OCI-LY3 (cell line): ENCODE measurements around the gene FERMT1.

Experiments
- H2AFZ ChIP-seq: fragments of 200-600, 300-600 bp; shearing (Covaris generic); 2 replicates; pipeline ENCODE4 v1.6.0; 2014; ENCODE audit warnings: antibody characterized with exemption, low read depth, low read length
- H3K27ac ChIP-seq: fragments of 200-600, 300-600 bp; sonication (generic); 2 replicates; pipeline ENCODE4 v1.5.1; 2014; ENCODE audit warnings: mild to moderate bottlenecking, low read length, moderate library complexity, mixed read lengths
- H3K27me3 ChIP-seq: fragments of 200-600, 300-600 bp; sonication (generic); 2 replicates; pipeline ENCODE4 v1.6.1; 2014; ENCODE audit warnings: low read depth, low read length, mixed read lengths
- H3K36me3 ChIP-seq: fragments of 200-600, 300-600 bp; sonication (generic); replicated peaks from 2 replicates; pipeline ENCODE3; 2014; ENCODE audit warnings: low read depth, low read length, mixed read lengths
- H3K4me1 ChIP-seq: fragments of 300-600, 200-600 bp; sonication (generic); 2 replicates; pipeline ENCODE4 v1.6.1; 2014; ENCODE audit warnings: low read length, mixed read lengths
- H3K4me2 ChIP-seq: fragments of 200-600, 300-600 bp; sonication (generic); 2 replicates; pipeline ENCODE4 v1.6.1; 2014; ENCODE audit warnings: low read length, mixed read lengths
- H3K4me3 ChIP-seq: fragments of 300-600, 200-600 bp; sonication (generic); 2 replicates; pipeline ENCODE4 v1.5.1; 2014; ENCODE audit warnings: antibody characterized with exemption, mild to moderate bottlenecking, low read length, moderate library complexity
- H3K79me2 ChIP-seq: fragments of 300-600, 200-600 bp; shearing (Covaris generic); 2 replicates; pipeline ENCODE4 v1.6.1; 2014; ENCODE audit warnings: mild to moderate bottlenecking, low read length, mixed read lengths
- H3K9ac ChIP-seq: fragments of 300-600, 200-600 bp; shearing (Covaris generic); 2 replicates; pipeline ENCODE4 v1.6.0; 2014; ENCODE audit warnings: mild to moderate bottlenecking, low read length, moderate library complexity
- H3K9me3 ChIP-seq: fragments of 200-600, 300-600 bp; shearing (Covaris generic); 2 replicates; pipeline ENCODE4 v1.6.1; 2014; ENCODE audit warnings: low read length, mixed read lengths; ENCODE audit not compliant: insufficient read depth
- H4K20me1 ChIP-seq: fragments of 200-600, 300-600 bp; sonication (generic); 2 replicates; pipeline ENCODE4 v1.6.1; 2016; ENCODE audit warnings: low read length, mixed read lengths; ENCODE audit not compliant: insufficient read depth
- EZH2phosphoT487 ChIP-seq: fragments of 200-600 bp; shearing (Covaris generic); IDR thresholded peaks from 2 replicates; pipeline ENCODE4 v1.6.1; 2018; ENCODE audit warnings: antibody characterized with exemption, mixed run types, low read depth
- TF ChIP-seq, protein P1 (sequence below): fragments of 200-600, 300-600 bp; sonication (generic); IDR thresholded peaks from 2 replicates; pipeline ENCODE4 v1.5.1; 2014; ENCODE audit warnings: antibody characterized with exemption, low read length, low read depth

Gene FERMT1

GRCh38 chr20:6103301-6103700 is 19.5 kb downstream of the FERMT1 start:
- Histone ChIP-seq H3K4me3 (no peak overlapping the region), H3K36me3 (no peaks in the 10 kb centered on the region), H3K4me1 (no peaks in the 10 kb centered on the region), H3K79me2 (no peaks in the 10 kb centered on the region), H3K27ac (no peak overlapping the region), H3K9ac (no peak overlapping the region), H2AFZ (no peak overlapping the region), H3K27me3 (peaks cover 14% of the 10 kb centered on the region), H3K4me2 (no peak overlapping the region), H4K20me1 (no peaks in the 10 kb centered on the region), H3K9me3 (no peaks in the 10 kb centered on the region)
- no peak for TF ChIP-seq EZH2phosphoT487
- TF ChIP-seq, protein P1, sequence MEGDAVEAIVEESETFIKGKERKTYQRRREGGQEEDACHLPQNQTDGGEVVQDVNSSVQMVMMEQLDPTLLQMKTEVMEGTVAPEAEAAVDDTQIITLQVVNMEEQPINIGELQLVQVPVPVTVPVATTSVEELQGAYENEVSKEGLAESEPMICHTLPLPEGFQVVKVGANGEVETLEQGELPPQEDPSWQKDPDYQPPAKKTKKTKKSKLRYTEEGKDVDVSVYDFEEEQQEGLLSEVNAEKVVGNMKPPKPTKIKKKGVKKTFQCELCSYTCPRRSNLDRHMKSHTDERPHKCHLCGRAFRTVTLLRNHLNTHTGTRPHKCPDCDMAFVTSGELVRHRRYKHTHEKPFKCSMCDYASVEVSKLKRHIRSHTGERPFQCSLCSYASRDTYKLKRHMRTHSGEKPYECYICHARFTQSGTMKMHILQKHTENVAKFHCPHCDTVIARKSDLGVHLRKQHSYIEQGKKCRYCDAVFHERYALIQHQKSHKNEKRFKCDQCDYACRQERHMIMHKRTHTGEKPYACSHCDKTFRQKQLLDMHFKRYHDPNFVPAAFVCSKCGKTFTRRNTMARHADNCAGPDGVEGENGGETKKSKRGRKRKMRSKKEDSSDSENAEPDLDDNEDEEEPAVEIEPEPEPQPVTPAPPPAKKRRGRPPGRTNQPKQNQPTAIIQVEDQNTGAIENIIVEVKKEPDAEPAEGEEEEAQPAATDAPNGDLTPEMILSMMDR = no peak

DNA sequence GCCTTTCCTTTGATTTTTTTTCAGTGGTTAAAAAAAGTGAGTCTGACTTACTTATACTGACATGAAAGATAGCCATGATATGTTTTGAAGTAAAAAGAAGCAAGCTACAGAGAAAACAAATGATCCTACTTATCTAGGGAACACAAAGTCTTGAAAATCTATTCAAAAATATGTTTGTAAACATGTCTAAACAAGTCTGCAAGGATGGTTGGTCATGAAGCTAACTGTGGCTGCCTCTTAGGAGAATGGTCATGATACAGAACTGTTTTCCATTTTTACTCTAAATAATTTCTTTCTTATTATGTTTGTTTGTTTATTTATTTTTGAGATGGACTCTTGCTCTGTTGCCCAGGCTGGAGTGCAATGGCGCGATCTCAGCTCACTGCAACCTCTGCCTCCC is 21.5 kb downstream of the FERMT1 start:
- H3K36me3 ChIP-seq = no peaks in the 10 kb centered on the region
- no peaks in the 10 kb centered on the region for H4K20me1 ChIP-seq
- H3K9ac ChIP-seq = no peak overlapping the region
- H3K27ac ChIP-seq = no peak overlapping the region
- H3K27me3 ChIP-seq = peaks cover 21% of the 10 kb centered on the region
- no peaks in the 10 kb centered on the region for H3K79me2 ChIP-seq
- TF ChIP-seq, protein P1 = no peak
- no peak for TF ChIP-seq EZH2phosphoT487
- H2AFZ ChIP-seq = no peak overlapping the region
- no peaks in the 10 kb centered on the region for H3K4me1 ChIP-seq
- no peak overlapping the region for H3K4me2 ChIP-seq
- H3K4me3 ChIP-seq = no peak overlapping the region
- no peaks in the 10 kb centered on the region for H3K9me3 ChIP-seq

DNA sequence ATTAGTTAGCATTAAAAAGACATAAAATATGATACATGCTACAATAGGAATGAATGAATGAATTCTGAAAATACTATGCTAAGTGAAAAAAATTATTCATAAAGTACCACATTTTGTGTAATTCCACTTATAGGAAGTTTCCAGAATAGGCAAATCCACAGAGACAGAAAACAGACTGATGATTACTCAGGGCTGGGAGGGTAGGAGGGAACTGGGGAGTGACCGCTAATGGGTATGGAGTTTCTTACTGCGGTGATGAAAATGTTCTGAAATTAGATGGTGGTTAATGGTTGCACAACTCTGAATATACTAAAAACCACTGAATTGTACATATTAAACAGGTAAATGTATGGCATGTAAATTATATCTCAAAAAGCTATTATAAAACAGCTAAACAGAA is 22.6 kb downstream of the FERMT1 start:
- H3K4me3 ChIP-seq = no peak overlapping the region
- H3K27ac ChIP-seq = no peak overlapping the region
- no peaks in the 10 kb centered on the region for H3K79me2 ChIP-seq
- no peak overlapping the region for H2AFZ ChIP-seq
- TF ChIP-seq, protein P1 = no peak
- no peak for TF ChIP-seq EZH2phosphoT487
- no peaks in the 10 kb centered on the region for H3K4me1 ChIP-seq
- H3K4me2 ChIP-seq = no peak overlapping the region
- no peaks in the 10 kb centered on the region for H3K36me3 ChIP-seq
- no peaks in the 10 kb centered on the region for H3K9me3 ChIP-seq
- no peaks in the 10 kb centered on the region for H4K20me1 ChIP-seq
- peaks cover 23% of the 10 kb centered on the region for H3K27me3 ChIP-seq
- no peak overlapping the region for H3K9ac ChIP-seq

GRCh38 chr20:6099819-6100218 is 23.0 kb downstream of the FERMT1 start:
- no peak overlapping the region for H3K4me3 ChIP-seq
- no peak overlapping the region for H3K9ac ChIP-seq
- H2AFZ ChIP-seq = no peak overlapping the region
- no peaks in the 10 kb centered on the region for H4K20me1 ChIP-seq
- H3K79me2 ChIP-seq = no peaks in the 10 kb centered on the region
- H3K27me3 ChIP-seq = peaks cover 23% of the 10 kb centered on the region
- no peak overlapping the region for H3K4me2 ChIP-seq
- TF ChIP-seq, protein P1 = no peak
- TF ChIP-seq EZH2phosphoT487 = no peak
- no peaks in the 10 kb centered on the region for H3K4me1 ChIP-seq
- no peaks in the 10 kb centered on the region for H3K36me3 ChIP-seq
- H3K9me3 ChIP-seq = no peaks in the 10 kb centered on the region
- H3K27ac ChIP-seq = no peak overlapping the region
